Measurements from ENCODE around the gene GMPR.

Gene GMPR

DNA sequence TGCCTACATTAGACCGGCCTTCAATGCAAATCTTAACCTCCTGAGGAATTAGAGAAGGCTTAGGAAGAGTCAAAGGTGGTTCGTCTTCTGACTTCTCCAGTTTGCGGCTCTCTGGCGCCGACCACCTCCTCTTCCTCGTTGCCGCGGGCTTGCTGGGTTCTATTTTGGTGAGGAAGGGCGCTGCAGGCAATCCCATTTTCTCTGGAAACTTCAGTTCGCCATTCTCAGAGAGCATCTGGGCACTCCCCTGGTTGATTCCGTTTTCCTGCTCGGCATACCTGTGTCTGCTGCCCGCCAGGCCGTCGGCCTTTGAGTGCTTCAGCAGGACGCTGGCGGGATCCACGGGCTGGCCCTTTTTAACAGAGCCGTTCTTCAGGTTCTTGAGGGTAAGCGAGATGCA, 67.9 kb downstream of the GMPR start:
- DNase-seq = no peak

DNA sequence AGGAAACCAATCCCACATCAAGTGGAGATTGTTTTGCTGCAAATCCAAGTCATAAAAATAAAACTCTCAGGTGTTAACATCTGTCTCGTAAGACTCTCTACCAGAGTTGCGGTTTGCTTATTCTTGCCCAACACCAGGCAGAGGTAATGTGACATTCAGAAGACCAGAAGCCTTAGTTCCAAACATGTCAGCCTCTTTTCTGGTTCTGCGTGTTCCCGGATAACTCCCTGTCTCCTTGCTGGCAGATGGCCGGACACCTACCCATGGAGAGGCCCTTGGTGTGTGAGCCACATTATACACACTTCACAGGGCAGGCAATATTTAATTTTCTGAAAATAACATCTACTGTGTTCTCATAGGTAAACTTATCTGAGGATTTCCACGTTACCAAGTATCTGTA, 73.4 kb downstream of the GMPR start:
- DNase-seq = no peak

DNA sequence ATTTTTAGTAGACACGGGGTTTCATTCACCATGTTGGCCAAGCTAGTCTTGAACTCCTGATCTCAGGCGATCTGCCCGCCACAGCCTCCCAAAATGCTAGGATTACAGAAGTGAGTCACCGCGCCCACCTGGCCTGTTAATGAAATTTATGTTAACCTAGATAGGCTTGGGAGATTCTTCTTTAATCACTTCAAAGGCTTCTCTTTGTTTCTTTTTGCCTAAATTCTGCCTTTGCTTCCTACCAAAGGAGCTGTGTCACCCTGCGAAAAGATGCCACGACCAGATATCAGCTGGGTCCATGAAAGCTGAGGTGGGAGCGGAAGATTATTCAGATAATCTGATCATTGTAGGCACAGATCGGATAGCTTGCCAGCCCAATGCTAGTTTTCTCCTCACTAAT, 75.3 kb downstream of the GMPR start:
- DNase-seq = no peak

DNA sequence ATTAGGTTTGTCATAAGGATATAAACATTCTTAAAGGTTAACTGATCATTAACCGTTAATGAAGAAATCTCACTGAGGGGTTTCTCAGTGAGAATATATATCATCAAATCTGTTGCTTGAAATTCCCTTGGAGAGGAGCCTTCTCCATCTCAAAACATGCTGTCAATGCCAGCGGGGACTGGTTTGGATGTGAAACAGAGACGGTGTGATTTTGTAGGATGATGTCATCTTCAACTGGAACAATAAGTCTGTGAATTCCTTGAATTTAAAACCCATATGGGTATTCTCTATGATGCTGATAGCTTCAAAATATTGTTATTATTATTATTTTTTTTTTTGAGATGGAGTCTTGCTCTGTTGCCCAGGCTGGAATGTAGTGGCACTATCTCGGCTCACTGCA, 75.9 kb downstream of the GMPR start:
- no peak for DNase-seq

DNA sequence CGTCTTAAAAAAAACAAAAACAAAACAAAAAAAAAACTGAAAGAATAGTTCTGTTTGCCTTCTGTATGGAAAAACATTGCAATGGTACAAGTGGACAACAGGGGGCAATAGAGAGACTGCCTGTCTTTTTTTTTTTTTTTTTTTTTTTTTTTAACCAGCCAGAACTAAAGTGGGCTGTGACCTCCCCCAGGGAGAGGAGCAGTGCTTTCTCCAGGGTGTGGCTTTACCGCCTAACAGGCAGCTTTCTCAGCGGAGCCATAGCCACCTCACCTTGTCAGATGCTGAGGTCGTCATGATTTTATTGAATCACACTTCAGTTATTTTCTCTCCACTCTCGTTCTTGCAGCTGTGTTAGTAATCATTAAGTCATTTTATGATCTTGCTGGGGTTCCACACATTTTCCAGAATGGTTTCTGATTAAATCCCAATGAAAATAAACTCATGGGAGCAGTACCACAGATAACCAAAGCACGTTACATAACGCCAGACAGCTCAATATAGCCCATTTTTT, 78.4 kb downstream of the GMPR start:
- no peak for DNase-seq

DNA sequence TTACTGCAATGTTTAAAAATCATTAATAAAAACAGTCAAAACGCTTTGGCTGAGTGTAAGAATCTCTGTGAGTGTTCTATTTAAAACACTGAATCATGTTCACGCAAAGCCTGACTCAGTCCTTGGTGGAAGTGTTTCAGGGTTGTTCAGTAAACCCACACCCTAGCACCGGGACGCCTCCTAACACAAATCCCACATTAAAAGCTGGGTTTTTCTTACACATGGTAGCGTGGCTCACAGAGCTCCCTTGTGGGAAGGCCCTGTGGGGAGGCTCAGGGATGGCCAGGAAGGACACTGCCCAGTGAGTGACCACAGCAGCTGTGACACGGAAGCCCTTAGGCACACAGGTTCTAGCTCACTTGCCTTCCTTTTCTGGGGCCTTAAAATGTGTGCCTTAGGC, 80.2 kb downstream of the GMPR start:
- DNase-seq = no peak

DNA sequence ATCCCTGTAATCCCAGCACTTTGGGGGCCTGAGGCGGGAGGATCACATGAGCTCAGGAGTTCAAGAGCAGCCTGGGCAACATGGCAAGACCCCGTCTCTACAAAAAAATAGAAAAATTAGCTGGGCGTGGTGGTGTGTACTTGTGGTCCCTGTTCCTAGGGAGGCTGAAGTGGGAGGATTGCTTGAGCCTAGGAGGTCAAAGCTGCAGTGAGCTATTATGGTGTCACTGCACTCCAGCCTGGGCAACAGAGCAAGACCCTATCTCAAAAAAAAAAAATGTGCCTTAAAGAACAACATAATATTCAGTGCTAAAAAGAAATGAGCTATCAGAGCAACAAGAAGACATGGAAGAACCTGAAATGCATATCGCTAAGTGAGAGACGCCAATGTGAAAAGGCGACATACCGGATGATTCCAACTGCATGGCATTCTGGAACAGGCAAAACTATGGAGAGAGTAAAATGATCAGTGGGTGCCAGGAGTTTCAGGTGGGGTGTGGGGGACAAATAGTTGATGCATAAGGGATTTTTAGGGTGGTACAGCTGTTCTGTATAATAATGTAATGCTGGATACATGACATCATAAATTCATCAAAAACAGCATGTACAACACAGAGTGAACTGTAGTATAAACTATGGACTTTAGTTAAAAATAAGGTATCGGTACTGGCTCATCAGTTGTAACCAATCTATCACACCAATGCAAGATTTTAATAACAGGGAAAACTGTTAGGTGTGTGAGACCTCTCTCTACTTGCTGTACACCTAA, 80.8 kb downstream of the GMPR start:
- no peak for DNase-seq

DNA sequence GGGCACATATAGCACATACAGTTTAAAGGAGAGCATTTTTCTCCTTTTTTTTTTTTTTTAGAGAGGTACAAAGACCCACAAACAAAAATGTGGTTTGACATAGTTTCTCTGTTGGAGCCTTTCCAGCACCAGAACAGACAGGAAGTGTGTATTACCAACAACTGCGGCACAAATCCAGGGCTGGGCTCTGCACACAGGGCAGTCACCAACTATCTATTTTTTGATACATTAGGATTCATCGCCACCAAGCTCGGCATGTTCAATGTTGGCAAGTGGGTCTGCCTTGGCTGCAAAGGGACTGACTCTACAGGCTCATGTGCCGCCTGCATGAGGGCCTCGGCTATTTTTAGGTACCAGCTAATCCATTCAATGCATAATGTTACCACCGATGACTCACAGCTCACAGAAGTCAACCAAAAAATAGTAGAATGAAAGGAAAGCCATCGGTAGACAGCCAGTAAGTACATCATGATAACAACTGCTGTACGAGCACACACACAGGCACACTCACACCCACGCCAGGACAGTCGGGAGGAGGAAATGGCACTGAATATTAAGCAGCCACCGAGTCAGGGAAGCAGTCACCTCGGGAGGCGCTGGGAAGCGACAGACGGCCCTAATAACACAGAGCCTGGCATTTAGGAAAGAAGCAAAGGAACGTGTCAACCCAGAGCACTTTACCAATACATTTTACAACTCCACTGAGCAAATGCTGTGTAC, 81.6 kb downstream of the GMPR start:
- DNase-seq = peak; percentile 31

DNA sequence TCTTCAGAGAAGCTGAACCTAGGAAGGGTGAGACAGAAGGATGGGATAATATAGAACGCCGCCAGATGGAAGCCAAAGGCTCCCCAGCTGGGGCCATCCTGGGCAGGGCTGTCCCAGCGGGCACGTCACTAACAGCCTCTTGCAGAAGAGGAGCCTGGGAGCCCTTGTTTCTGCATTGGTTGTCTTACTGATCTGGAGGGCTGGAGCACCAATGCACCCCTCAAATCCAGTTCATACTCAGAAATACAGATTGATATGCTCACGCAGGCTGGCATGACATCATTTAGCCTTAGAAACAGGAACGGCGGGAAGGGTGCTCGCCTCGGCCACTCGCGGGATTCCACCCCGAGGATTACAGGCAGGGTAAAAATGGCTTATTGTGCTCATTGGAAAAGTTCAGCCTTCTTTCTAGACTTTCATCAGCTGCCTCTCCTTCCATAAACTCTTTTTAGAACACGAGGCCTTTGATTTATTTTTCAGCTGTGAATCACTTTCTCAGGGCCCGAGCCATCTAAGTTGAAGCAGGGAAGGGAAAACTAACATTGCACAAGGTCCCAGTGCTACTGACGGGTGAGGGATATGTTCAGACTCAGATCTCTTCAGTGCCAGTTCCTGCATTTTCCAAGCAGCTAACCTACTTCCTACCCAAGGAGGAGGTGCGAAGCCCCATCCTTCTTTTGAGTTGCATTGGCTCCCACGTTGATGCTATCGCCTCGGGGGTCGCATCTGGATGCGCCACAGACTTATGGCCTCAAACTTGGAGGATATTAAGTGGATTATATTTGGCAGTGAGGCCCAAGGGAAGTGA, 82.3 kb downstream of the GMPR start:
- DNase-seq = no peak

DNA sequence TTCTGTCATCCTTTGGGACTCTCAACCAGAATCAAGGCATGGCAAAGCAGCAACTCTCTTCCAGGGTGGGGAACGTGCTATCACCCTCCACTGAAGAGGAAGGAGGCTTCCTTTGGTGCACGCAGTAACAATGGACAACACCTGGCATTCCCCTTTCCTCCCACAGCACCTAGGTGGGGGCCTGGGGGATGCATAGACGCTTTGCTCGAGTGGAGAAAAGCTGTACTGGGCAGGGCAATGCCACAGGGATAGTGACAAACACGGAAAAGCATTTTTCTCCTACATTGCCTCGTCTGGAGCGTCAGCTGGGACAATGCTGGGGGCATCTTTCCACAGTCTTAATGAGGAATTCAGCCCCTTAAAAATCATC, 82.9 kb downstream of the GMPR start:
- no peak for DNase-seq

DNA sequence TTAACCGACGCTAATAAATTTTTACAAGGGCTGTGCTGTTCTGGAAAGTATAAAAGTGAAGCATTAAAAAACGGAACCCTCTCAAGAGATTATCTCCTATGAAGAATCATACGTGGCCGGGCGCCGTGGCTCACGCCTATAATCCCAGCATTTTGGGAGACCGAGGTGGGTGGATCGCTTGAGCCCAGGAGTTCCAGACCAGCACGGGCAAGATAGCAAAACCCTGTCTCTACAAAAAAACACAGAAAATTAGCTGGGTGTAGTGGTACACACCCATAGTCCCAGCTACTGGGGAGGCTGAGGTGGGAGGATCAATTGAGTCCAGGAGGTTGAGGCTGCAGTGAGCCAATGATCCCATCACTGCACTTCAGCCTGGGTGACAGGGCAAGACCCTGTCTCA, 83.4 kb downstream of the GMPR start:
- DNase-seq = no peak

DNA sequence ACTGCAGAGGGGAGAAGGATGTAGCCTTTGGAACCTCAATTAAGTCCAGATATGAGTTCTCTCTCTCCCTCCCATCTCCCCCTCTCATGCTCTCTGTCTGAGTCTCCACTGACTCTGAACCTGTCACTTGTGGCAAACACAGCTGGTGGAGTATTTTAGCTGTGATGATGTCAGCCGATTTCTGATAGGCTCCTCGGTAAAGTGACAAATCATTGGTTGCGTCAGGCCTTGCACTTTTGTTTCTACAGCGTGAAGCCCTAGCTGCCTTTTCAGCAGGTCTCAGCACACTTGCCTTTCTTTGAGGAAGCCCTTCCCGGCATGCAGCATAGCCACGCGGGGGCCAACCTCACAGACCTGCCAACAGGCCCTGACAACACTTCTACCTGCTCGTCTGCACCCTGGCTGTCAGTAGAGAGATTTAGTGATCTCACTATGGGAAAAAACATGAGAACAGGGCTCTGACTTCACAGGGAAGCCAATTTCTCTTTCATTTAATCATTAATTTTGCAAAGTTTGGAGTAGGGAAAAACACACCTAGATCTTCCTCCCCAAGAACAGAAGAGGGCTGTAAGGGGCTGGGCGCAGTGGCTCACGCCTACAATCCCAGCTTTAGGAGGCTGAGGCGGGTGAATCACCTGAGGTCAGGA, 84.4 kb downstream of the GMPR start:
- DNase-seq = no peak

DNA sequence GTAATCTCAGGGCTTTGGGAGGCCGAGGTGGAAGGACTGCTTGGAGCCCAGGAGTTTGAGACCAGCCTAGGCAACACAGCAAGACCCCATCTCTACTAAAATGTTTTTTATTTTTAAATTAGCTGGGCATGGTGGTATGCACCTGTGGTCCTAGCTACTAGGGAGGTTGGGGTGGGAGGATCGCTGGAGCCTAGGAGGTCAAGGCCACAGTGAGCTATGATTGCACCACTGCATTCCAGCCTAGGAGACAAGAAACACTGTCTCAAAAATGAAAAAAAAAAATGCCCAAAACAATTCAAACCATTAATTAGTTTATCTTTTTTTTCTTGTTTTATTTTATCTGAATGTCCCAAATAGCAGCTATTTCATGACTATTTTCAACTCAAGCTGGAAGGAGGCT, 85.8 kb downstream of the GMPR start:
- DNase-seq = no peak

DNA sequence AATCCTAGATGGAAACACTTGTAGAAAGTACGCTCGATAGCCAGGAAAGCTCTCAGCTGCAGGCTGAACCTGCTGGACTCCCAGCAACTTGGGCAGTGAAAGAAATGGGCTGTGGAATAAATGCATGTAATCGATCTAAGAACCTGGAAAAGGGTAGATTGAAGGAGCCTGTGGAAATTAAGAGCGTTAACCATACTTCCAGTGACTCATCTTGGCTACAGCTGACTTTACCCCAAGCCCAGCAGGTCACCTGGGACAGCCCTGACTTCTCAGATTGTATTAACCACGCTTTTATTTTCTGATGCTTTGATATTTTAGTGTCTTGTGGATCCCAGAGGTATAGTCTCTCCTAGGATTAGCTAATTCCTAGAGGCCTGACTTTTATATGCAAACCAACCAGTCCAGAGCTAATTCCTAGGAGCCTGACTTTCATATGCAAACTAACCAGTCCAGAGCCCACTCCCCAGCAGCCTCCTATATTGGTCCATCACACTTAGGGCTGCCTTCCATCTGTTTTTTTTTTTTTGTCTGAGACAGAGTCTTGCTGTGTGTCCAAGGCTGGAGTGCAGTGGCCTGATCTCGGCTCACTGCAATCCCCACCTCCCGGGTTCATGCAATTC, 86.3 kb downstream of the GMPR start:
- DNase-seq = no peak

DNA sequence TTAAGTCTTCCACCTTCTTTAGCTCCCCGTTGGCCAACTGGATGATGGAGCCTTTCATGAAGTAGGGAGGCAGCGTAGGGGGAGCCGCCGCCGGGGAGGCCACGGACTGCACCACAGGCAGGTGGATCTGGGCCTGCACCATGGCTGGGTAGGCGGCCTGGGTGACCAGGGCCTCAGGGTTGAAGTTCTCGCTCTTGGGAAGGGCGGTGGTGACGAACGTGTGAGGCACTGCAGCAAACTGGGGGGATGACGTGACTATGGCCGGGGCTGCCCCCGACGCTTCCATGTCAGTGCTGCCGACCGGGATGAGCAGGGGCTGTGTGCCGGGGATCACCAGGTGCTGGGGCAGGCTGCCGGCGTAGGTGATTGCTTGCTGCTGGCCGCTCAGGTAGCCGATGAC, 88.1 kb downstream of the GMPR start:
- DNase-seq = no peak

DNA sequence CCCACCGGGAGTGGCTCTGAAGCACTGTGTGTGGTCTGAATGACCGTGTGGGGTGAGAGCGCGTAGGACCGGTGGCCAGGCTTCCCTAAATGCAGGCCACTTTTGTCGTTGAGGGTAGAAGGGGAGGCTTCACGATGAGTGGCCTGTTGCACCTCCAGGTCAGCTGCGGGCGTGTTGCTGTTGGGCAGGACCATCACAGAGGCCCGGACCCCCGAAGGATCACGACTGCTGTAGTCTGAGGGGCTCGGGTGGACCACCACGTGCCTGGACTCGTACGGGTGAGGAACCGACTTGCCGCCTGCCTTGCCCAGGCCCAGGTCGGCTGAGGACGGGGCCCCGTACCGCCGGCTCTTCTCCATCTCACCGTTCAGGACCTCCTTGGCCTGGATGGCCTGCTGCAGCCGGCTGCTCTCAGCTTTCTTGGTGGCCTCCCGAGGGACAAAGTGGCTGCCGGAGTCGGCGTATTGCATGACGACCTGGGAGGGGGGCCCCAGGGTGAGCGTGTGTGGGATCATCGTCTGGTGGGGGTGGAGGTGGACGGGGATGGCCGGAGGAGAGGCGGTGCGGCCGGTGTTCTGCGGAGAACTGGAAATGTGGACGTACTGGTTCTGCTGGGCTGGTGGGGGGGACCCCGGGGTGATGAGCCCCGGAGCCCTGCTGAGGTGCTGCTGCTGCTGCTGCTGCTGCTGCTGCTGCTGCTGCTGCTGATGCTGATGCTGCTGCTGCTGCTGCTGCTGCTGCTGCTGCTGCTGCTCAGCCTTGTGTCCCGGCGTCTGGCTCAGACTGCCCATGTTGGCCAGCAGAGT, 88.8 kb downstream of the GMPR start:
- DNase-seq = no peak

DNA sequence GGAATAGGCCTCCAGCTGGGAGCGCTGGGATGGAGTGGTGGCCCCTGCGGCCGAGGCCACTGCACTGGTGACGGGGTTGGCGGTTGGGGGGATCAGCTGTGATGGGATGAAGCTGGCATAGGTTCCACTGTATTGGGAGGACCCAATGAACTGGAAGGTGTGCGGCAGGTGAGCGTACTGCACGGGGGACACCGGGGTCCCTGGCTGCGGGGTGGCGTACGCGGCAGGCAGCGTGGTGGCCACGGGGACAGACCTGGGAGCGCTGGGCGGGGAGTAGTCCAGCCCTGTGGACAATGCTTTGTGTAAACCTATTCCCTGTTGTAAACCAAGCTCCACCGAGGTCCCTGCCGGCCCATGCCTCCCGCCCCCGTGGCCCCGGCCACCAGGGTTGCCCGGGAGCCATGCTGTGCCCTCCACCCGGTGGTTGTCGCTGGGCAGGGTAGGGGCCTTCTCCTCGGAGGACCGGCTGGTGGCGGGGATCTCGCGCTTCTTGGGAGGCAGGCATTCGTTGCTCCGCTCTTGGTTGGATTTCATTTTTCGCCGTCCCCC, 89.5 kb downstream of the GMPR start:
- DNase-seq = no peak

DNA sequence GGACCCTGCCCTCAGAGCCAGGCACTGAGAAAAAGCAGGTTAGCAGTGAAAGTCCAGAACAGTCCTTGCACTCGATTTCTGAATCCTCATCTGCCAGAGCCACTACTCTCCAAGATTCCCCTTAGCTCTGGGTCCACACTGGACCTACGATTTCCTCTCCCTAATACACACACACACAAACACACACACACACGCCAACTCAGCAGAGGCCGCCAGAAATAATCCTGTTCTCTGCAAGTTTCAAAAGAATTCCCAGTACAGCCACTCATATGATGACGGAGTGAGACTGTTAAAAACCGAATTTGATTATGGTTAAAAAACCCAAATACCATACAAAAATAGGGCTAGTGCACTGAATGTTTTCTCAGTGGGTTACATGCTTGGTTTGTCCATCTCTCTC, 90.8 kb downstream of the GMPR start:
- DNase-seq = no peak

DNA sequence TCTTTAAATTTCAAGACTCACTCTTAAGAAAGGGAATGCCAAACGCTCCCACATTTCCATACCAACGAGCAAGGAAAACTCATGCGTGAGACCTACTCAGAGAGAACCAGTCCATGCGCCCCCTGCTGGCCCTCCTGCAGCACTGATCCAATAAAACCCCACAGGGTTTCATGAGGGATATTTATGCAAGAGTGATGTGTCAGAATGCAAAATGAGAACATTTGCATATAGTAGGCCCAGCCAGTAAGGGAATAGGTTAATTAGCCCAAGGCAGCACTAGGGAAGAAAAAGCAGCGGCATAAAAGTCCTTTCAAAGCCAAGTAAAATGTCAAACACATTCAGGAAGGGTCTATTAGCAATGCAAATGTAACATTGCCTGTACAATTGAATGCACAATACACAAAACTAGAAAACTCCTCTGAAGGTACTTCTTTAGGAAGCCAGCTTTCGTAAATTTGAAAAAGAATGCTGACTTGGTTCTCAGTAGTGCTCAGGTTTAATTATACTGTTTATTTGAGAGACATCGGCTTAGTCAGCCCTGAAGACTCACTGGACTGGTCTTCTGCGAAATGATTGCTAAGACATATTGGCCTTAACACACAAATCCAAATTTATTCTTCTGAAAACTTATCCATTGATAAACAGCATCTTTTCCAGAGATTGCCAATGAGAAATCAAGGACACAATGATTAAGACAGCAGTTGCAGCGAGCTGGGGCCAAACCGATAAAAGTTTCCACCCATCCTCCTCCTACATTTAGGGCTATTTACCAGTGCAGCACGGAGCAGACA, 93.2 kb downstream of the GMPR start:
- DNase-seq = peak; percentile 12

DNA sequence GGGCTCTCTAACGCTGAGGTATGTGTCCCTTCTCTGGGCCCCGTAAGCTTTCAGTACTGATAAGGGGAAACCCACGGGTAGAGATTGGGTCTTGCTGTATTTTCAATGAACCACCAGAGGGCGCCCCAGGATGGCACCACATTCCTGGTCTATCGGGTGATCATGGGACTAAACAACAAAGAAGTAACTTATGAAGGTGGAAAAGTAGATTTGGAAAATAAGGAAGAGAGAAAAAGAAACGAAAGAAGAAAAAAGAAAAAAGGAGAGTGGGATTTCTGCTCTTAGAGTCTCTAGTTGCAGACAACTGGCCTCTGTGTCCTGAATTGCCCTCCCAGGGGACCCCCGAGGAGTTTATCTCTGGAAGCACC, 93.8 kb downstream of the GMPR start:
- peak; percentile 38 for DNase-seq

DNA sequence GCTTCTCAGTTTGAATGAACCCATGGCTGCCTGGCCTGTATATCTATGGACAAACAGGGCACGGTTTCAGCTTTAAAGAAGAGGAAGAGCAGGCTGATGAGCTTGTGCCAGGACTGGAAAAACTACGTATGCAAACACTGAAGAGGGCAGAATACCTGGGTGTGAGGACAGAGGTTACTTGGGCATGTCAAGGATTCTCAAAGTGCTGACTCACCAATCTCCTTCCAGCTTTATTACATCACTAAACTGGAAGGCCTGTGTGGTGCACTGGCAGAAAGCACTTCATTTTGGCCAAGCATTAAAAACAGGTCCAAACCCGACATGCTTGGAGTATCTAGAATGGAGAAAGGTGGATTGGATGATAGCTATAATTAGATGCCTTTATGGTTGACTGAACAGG, 95.2 kb downstream of the GMPR start:
- no peak for DNase-seq

Data from GF-D8 (cell line).